Stimulated activated naive CD8-positive, alpha-beta T cell treated with anti-CD3 and anti-CD28 coated beads, Interleukin-15, amount 100 ng/mL, for 72 hours (primary cell): ENCODE results near the gene NALCN.

Experiments used
- ATAC-seq: fragments of 150-1000 bp; cut with Tn5 transposase; 2 replicates; pipeline ENCODE4 v1.10.0; 2021; ENCODE audit warnings: mild to moderate bottlenecking, moderate library complexity
- DNase-seq, 2 donors: peaks; one replicate each; pipeline ENCODE4 v3.0.0; 2021 to 2022
- H3K27ac Mint-ChIP-seq, 2 donors: one replicate each; pipeline ENCODE4 v1.8.0; 2022; ENCODE audit warnings: mild to moderate bottlenecking in 2 of 2, mixed read lengths in 2 of 2, moderate library complexity in 2 of 2
- H3K27me3 Mint-ChIP-seq: one replicate; pipeline ENCODE4 v1.8.0; 2022; ENCODE audit warnings: mixed read lengths
- H3K4me1 Mint-ChIP-seq: one replicate; pipeline ENCODE4 v1.8.0; 2022; ENCODE audit warnings: mild to moderate bottlenecking, mixed read lengths
- H3K4me3 Mint-ChIP-seq, 2 donors: one replicate each; pipeline ENCODE4 v1.8.0; 2022; ENCODE audit warnings: mild to moderate bottlenecking in 2 of 2, mixed read lengths in 2 of 2, moderate library complexity in 1 of 2
- H3K9me3 Mint-ChIP-seq, 2 donors: one replicate each; pipeline ENCODE4 v1.8.0; 2022; ENCODE audit warnings: mixed read lengths in 2 of 2

Gene NALCN

GRCh38 chr13:101231751-101232428 lies 184.4 kb downstream of the NALCN start:
- H3K4me1 Mint-ChIP-seq: no peaks in the 10 kb centered on the region
- no peak for DNase-seq
- H3K27ac Mint-ChIP-seq: no peak overlapping the region
- no peak for ATAC-seq
- peaks cover 0 to 4% of the 10 kb centered on the region in 2 donors for H3K9me3 Mint-ChIP-seq
- H3K27me3 Mint-ChIP-seq: no peaks in the 10 kb centered on the region
- no peak overlapping the region for H3K4me3 Mint-ChIP-seq

- DNase-seq (no peak), ATAC-seq (no peak)
- no peak overlapping the region for H3K4me3 Mint-ChIP-seq
- no peaks in the 10 kb centered on the region for H3K4me1 Mint-ChIP-seq
- no peaks in the 10 kb centered on the region for H3K27me3 Mint-ChIP-seq
- no peak overlapping the region for H3K27ac Mint-ChIP-seq
- H3K9me3 Mint-ChIP-seq: peaks cover 0 to 4% of the 10 kb centered on the region in 2 donors
Observed at GRCh38 chr13:101230271-101230890, 185.9 kb downstream of the NALCN start.

GRCh38 chr13:101219609-101220265 lies 196.6 kb downstream of the NALCN start:
- Mint-ChIP-seq H3K27me3 (no peaks in the 10 kb centered on the region), H3K4me3 (no peak overlapping the region), H3K27ac (no peak overlapping the region), H3K9me3 (no peaks in the 10 kb centered on the region), H3K4me1 (no peaks in the 10 kb centered on the region)
- DNase-seq (no peak), ATAC-seq (no peak)

DNA sequence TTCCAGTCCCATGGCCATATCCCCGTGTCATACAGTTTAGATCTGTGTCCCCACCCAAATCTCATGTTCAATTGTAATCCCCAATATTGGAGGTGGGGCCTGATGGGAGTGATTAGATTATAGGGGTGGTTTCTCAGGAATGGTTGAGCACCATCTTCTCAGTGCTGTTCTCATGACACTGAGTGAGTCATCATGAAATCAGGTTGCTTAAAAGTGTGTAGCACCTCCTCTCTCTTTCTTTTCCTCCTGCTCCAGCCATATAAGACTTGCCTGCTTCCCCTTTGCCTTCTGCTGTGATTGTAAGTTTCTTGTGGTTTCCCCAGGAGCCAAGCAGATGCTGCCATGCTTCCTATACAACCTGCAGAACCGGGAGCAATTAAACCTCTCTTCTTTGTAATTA lies 197.8 kb downstream of the NALCN start:
- Mint-ChIP-seq H3K4me1 (no peaks in the 10 kb centered on the region), H3K9me3 (no peaks in the 10 kb centered on the region), H3K27me3 (no peaks in the 10 kb centered on the region), H3K4me3 (no peak overlapping the region), H3K27ac (no peak overlapping the region)
- ATAC-seq (no peak), DNase-seq (no peak)

DNA sequence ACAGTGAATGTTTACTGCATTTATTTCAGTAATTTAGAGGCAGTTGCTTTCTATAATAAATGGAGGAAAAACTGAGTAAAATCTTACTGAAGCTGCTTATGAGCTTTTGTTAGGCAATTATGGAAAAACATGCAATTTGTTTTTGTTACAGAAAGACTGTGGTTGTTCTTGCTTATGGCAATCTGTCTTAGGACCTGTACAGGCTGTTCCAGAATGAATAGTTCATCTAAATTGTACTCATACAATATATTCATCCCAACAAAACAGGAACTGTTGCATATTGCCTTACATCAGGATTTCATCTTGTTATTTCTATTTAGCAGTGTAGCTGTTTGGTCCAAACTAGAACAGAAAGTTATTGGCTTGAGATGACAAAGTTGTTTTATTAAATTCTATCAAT lies 199.2 kb downstream of the NALCN start:
- peaks cover 4 to 5% of the 10 kb centered on the region in 2 donors for H3K9me3 Mint-ChIP-seq
- H3K4me1 Mint-ChIP-seq: no peaks in the 10 kb centered on the region
- ATAC-seq: no peak
- H3K4me3 Mint-ChIP-seq: no peak overlapping the region
- no peak overlapping the region for H3K27ac Mint-ChIP-seq
- H3K27me3 Mint-ChIP-seq: no peaks in the 10 kb centered on the region
- no peak for DNase-seq

DNA sequence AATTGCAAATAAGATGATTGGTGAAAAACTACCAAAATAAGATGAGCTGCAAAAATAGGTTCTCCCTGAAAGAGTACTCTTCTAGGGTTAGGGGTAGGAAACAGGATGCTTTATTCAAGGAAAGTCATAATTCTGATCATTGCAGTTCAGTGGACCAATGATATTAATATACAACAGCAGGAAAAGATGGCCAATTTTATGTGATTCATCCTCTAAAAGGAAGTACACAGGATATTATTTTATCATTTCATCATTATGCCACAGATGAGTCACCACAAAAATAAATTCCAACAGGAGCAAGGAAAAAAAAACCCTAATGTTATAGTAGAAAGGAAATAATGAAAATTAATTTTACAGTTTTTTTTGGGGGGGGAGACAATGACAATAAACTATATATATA lies 205.0 kb downstream of the NALCN start:
- H3K27me3 Mint-ChIP-seq: no peaks in the 10 kb centered on the region
- no peak for ATAC-seq
- no peak overlapping the region for H3K27ac Mint-ChIP-seq
- H3K9me3 Mint-ChIP-seq: peaks cover 6 to 23% of the 10 kb centered on the region in 2 donors
- no peak for DNase-seq
- no peak overlapping the region for H3K4me3 Mint-ChIP-seq
- no peaks in the 10 kb centered on the region for H3K4me1 Mint-ChIP-seq

GRCh38 chr13:101210774-101211173 lies 205.5 kb downstream of the NALCN start:
- DNase-seq (no peak), ATAC-seq (no peak)
- Mint-ChIP-seq H3K4me1 (no peaks in the 10 kb centered on the region), H3K9me3 (peaks cover 6 to 23% of the 10 kb centered on the region in 2 donors), H3K27me3 (no peaks in the 10 kb centered on the region), H3K4me3 (no peak overlapping the region), H3K27ac (no peak overlapping the region)

GRCh38 chr13:101209206-101209893 lies 207.0 kb downstream of the NALCN start:
- H3K4me3 Mint-ChIP-seq: no peak overlapping the region
- no peaks in the 10 kb centered on the region for H3K4me1 Mint-ChIP-seq
- H3K27me3 Mint-ChIP-seq: no peaks in the 10 kb centered on the region
- DNase-seq (no peak), ATAC-seq (no peak)
- H3K27ac Mint-ChIP-seq: no peak overlapping the region
- H3K9me3 Mint-ChIP-seq: peaks cover 6 to 23% of the 10 kb centered on the region in 2 donors

- Mint-ChIP-seq H3K4me3 (no peak overlapping the region), H3K27ac (no peak overlapping the region), H3K27me3 (peaks cover 7% of the 10 kb centered on the region), H3K4me1 (no peaks in the 10 kb centered on the region), H3K9me3 (peaks cover 0 to 16% of the 10 kb centered on the region in 2 donors)
- no peak for DNase-seq
- ATAC-seq: no peak
Observed at GRCh38 chr13:101205408-101205807, 210.9 kb downstream of the NALCN start.

DNA sequence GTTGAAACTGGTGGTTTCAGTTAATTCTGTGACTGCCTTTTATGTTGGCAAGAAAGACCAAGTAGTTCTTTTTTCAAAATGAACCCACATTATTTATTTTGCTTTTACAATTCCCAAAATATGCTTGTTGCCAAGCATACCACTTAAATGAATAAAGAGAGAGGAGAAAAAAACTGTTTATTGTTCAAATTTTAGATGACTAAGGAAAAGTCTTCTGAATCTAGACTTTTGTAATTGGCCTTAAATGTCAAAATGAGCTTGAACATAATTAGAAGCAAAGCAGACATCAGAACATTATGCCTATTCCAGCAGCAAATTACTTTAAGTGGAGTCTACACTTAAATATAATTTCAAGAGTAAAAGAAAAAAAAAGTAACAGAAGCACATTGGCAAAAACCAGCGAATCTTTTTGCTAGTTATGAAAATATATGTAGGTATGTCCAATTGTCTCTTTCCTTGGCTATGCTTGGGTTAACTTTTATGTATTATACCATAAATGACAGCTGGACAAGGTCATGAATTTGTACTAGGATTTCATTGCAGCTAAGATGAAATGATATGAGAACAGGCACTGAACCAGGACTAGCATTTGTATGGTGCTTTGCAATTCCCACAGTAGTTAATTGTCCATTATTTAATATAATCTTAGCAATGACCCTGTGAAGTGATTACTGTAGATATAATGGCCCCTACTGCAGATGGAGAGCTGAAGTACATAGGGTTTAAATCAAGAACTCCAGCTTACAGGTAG lies 211.9 kb downstream of the NALCN start:
- Mint-ChIP-seq H3K27me3 (peaks cover 7% of the 10 kb centered on the region), H3K4me3 (no peak overlapping the region), H3K4me1 (no peaks in the 10 kb centered on the region), H3K27ac (no peak overlapping the region), H3K9me3 (peaks cover 0 to 16% of the 10 kb centered on the region in 2 donors)
- DNase-seq (no peak), ATAC-seq (no peak)

DNA sequence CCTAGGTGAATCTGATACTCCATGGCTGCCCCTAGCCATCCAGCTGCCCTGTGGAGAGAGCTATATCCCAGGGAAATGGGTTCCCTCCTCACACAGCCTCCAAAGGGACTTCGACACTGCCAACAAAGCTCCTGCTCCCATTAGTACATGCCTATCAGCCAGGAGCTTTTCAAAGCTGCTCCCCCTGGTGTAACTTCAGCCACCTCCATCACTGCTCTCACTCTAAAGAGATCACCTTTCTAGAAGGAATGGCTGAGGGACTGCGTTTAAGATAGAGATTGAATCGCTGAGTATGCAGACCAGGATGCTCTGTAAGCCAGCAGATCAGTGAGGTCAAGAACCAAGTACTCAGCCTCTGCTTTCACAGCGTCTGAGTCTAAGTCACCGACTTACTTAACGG lies 213.7 kb downstream of the NALCN start:
- H3K9me3 Mint-ChIP-seq: peaks cover 0 to 6% of the 10 kb centered on the region in 2 donors
- peaks cover 12% of the 10 kb centered on the region for H3K27me3 Mint-ChIP-seq
- H3K27ac Mint-ChIP-seq: no peak overlapping the region
- H3K4me3 Mint-ChIP-seq: no peak overlapping the region
- no peak for DNase-seq
- ATAC-seq: no peak
- H3K4me1 Mint-ChIP-seq: no peaks in the 10 kb centered on the region

GRCh38 chr13:101190976-101191375 lies 225.3 kb downstream of the NALCN start:
- Mint-ChIP-seq H3K4me1 (no peaks in the 10 kb centered on the region), H3K9me3 (no peaks in the 10 kb centered on the region), H3K27me3 (no peaks in the 10 kb centered on the region), H3K4me3 (no peak overlapping the region), H3K27ac (no peak overlapping the region)
- ATAC-seq (no peak), DNase-seq (no peak)

- Mint-ChIP-seq H3K4me3 (no peak overlapping the region), H3K9me3 (no peaks in the 10 kb centered on the region), H3K27me3 (no peaks in the 10 kb centered on the region), H3K27ac (no peak overlapping the region), H3K4me1 (no peaks in the 10 kb centered on the region)
- DNase-seq (no peak), ATAC-seq (no peak)
Observed at GRCh38 chr13:101190337-101190736, 226.0 kb downstream of the NALCN start.

GRCh38 chr13:101185606-101186005 lies 230.7 kb downstream of the NALCN start:
- DNase-seq (no peak), ATAC-seq (no peak)
- no peak overlapping the region for H3K27ac Mint-ChIP-seq
- H3K9me3 Mint-ChIP-seq: no peaks in the 10 kb centered on the region
- H3K27me3 Mint-ChIP-seq: peaks cover 5% of the 10 kb centered on the region
- H3K4me1 Mint-ChIP-seq: no peaks in the 10 kb centered on the region
- no peak overlapping the region for H3K4me3 Mint-ChIP-seq

- peaks cover 8% of the 10 kb centered on the region for H3K27me3 Mint-ChIP-seq
- H3K9me3 Mint-ChIP-seq: no peaks in the 10 kb centered on the region
- DNase-seq: no peak
- H3K4me1 Mint-ChIP-seq: no peaks in the 10 kb centered on the region
- H3K27ac Mint-ChIP-seq: no peak overlapping the region
- no peak for ATAC-seq
- H3K4me3 Mint-ChIP-seq: no peak overlapping the region
Observed at GRCh38 chr13:101181076-101181685, 235.1 kb downstream of the NALCN start.
